ENCODE data around the gene AQP3. TPM values are rescaled to one million over a fixed set of nuclear protein-coding genes. Genes with fewer than 3 reads are reported as not detected.
"Not testable (repeated sequence)": the region's sequence is repeated elsewhere in the genome, so short reads cannot be mapped to it uniquely, and the experiment has no call there.

Gene AQP3
- total and polyA plus RNA-seq, 4 donors, result 0.50 to 2.5 (median 1.3) TPM

- no peaks in the 10 kb centered on the region for H3K27me3 ChIP-seq (ENCODE audit: control insufficient read depth, insufficient read depth, low read length)
- 89% methylated on average over 4 of the region's 8 CpGs for WGBS (ENCODE audit: insufficient coverage)
- H3K4me1 ChIP-seq (ENCODE audit: control insufficient read depth, insufficient read depth, low read length), result no peaks in the 10 kb centered on the region
- no peaks in the 10 kb centered on the region for H3K9me3 ChIP-seq (ENCODE audit: control insufficient read depth, insufficient read depth, low read length)
- no peaks in the 10 kb centered on the region for H3K36me3 ChIP-seq (ENCODE audit: control insufficient read depth, insufficient read depth, low read length)
- H3K4me3 ChIP-seq (ENCODE audit: low read depth, low read length), result no peak overlapping the region
- no peak overlapping the region for H3K27ac ChIP-seq (ENCODE audit: low read depth, low read length)
- DNase-seq (ENCODE audit: low read depth in 4 of 6, low spot score in 6 of 6), result no peak
These were observed 11.5 kb downstream of the AQP3 start for GRCh38 chr9:33435821-33436277.

GRCh38 chr9:33434317-33435105 is 12.9 kb downstream of the AQP3 start:
- no peaks in the 10 kb centered on the region for H3K36me3 ChIP-seq (ENCODE audit: control insufficient read depth, insufficient read depth, low read length)
- WGBS (ENCODE audit: insufficient coverage), result 60% methylated on average over 12 of the region's 16 CpGs
- no peak overlapping the region for H3K27ac ChIP-seq (ENCODE audit: low read depth, low read length)
- no peak for DNase-seq (ENCODE audit: low read depth in 4 of 6, low spot score in 6 of 6)
- no peaks in the 10 kb centered on the region for H3K9me3 ChIP-seq (ENCODE audit: control insufficient read depth, insufficient read depth, low read length)
- H3K27me3 ChIP-seq (ENCODE audit: control insufficient read depth, insufficient read depth, low read length), result no peaks in the 10 kb centered on the region
- no peak overlapping the region for H3K4me3 ChIP-seq (ENCODE audit: low read depth, low read length)
- H3K4me1 ChIP-seq (ENCODE audit: control insufficient read depth, insufficient read depth, low read length), result no peaks in the 10 kb centered on the region

GRCh38 chr9:33433871-33434270 is 13.5 kb downstream of the AQP3 start:
- DNase-seq (ENCODE audit: low read depth in 4 of 6, low spot score in 6 of 6), result no peak

GRCh38 chr9:33431420-33431819 is 16.0 kb downstream of the AQP3 start:
- Histone ChIP-seq H3K9me3 (ENCODE audit: control insufficient read depth, insufficient read depth, low read length) (no peaks in the 10 kb centered on the region), H3K4me1 (ENCODE audit: control insufficient read depth, insufficient read depth, low read length) (no peaks in the 10 kb centered on the region), H3K27me3 (ENCODE audit: control insufficient read depth, insufficient read depth, low read length) (no peaks in the 10 kb centered on the region), H3K36me3 (ENCODE audit: control insufficient read depth, insufficient read depth, low read length) (no peaks in the 10 kb centered on the region), H3K4me3 (ENCODE audit: low read depth, low read length) (no peak overlapping the region), H3K27ac (ENCODE audit: low read depth, low read length) (no peak overlapping the region)
- no peak for DNase-seq (ENCODE audit: low read depth in 4 of 6, low spot score in 6 of 6)
- WGBS (ENCODE audit: insufficient coverage), result no CpG with 5 or more reads among the region's 2 CpGs

More at GRCh38 chr9:33433871-33434270, 13.5 kb downstream of the AQP3 start:
- Histone ChIP-seq H3K36me3 (ENCODE audit: control insufficient read depth, insufficient read depth, low read length) (no peaks in the 10 kb centered on the region), H3K27ac (ENCODE audit: low read depth, low read length) (no peak overlapping the region), H3K9me3 (ENCODE audit: control insufficient read depth, insufficient read depth, low read length) (no peaks in the 10 kb centered on the region), H3K27me3 (ENCODE audit: control insufficient read depth, insufficient read depth, low read length) (no peaks in the 10 kb centered on the region), H3K4me1 (ENCODE audit: control insufficient read depth, insufficient read depth, low read length) (no peaks in the 10 kb centered on the region), H3K4me3 (ENCODE audit: low read depth, low read length) (no peak overlapping the region)
- WGBS (ENCODE audit: insufficient coverage), result 90% methylated on average over 8 of the region's 8 CpGs

GRCh38 chr9:33430942-33431341 is 16.5 kb downstream of the AQP3 start:
- Histone ChIP-seq H3K36me3 (ENCODE audit: control insufficient read depth, insufficient read depth, low read length) (no peaks in the 10 kb centered on the region), H3K9me3 (ENCODE audit: control insufficient read depth, insufficient read depth, low read length) (no peaks in the 10 kb centered on the region), H3K4me3 (ENCODE audit: low read depth, low read length) (no peak overlapping the region), H3K27me3 (ENCODE audit: control insufficient read depth, insufficient read depth, low read length) (no peaks in the 10 kb centered on the region), H3K27ac (ENCODE audit: low read depth, low read length) (no peak overlapping the region), H3K4me1 (ENCODE audit: control insufficient read depth, insufficient read depth, low read length) (no peaks in the 10 kb centered on the region)
- no CpG with 5 or more reads among the region's 1 CpG for WGBS (ENCODE audit: insufficient coverage)
- DNase-seq (ENCODE audit: low read depth in 4 of 6, low spot score in 6 of 6), result no peak

- Histone ChIP-seq H3K9me3 (ENCODE audit: control insufficient read depth, insufficient read depth, low read length) (no peaks in the 10 kb centered on the region), H3K4me3 (ENCODE audit: low read depth, low read length) (no peak overlapping the region), H3K4me1 (ENCODE audit: control insufficient read depth, insufficient read depth, low read length) (no peaks in the 10 kb centered on the region), H3K36me3 (ENCODE audit: control insufficient read depth, insufficient read depth, low read length) (no peaks in the 10 kb centered on the region), H3K27me3 (ENCODE audit: control insufficient read depth, insufficient read depth, low read length) (no peaks in the 10 kb centered on the region), H3K27ac (ENCODE audit: low read depth, low read length) (no peak overlapping the region)
- DNase-seq (ENCODE audit: low read depth in 4 of 6, low spot score in 6 of 6), result no peak
- WGBS (ENCODE audit: insufficient coverage), result no CpG with 5 or more reads among the region's 3 CpGs
These were observed 18.0 kb downstream of the AQP3 start for GRCh38 chr9:33429256-33429985.

GRCh38 chr9:33426843-33427293 is 20.5 kb downstream of the AQP3 start:
- H3K27me3 ChIP-seq (ENCODE audit: control insufficient read depth, insufficient read depth, low read length), result no peaks in the 10 kb centered on the region
- H3K36me3 ChIP-seq (ENCODE audit: control insufficient read depth, insufficient read depth, low read length), result no peaks in the 10 kb centered on the region
- no peak overlapping the region for H3K4me3 ChIP-seq (ENCODE audit: low read depth, low read length)
- no peak for DNase-seq (ENCODE audit: low read depth in 4 of 6, low spot score in 6 of 6)
- no peaks in the 10 kb centered on the region for H3K4me1 ChIP-seq (ENCODE audit: control insufficient read depth, insufficient read depth, low read length)
- WGBS (ENCODE audit: insufficient coverage), result 94% methylated on average over 7 of the region's 7 CpGs
- H3K27ac ChIP-seq (ENCODE audit: low read depth, low read length), result no peak overlapping the region
- H3K9me3 ChIP-seq (ENCODE audit: control insufficient read depth, insufficient read depth, low read length), result no peaks in the 10 kb centered on the region

- Histone ChIP-seq H3K36me3 (ENCODE audit: control insufficient read depth, insufficient read depth, low read length) (no peaks in the 10 kb centered on the region), H3K4me1 (ENCODE audit: control insufficient read depth, insufficient read depth, low read length) (no peaks in the 10 kb centered on the region), H3K4me3 (ENCODE audit: low read depth, low read length) (no peak overlapping the region), H3K9me3 (ENCODE audit: control insufficient read depth, insufficient read depth, low read length) (no peaks in the 10 kb centered on the region), H3K27me3 (ENCODE audit: control insufficient read depth, insufficient read depth, low read length) (no peaks in the 10 kb centered on the region), H3K27ac (ENCODE audit: low read depth, low read length) (no peak overlapping the region)
- no peak for DNase-seq (ENCODE audit: low read depth in 4 of 6, low spot score in 6 of 6)
- WGBS (ENCODE audit: insufficient coverage), result 71% methylated on average over 1 of the region's 4 CpGs
These were observed 22.3 kb downstream of the AQP3 start for GRCh38 chr9:33425128-33425533.

- not testable (repeated sequence) for H3K36me3 ChIP-seq (ENCODE audit: control insufficient read depth, insufficient read depth, low read length); H3K27me3 ChIP-seq (ENCODE audit: control insufficient read depth, insufficient read depth, low read length); H3K27ac ChIP-seq (ENCODE audit: low read depth, low read length); H3K4me3 ChIP-seq (ENCODE audit: low read depth, low read length); H3K4me1 ChIP-seq (ENCODE audit: control insufficient read depth, insufficient read depth, low read length); DNase-seq (ENCODE audit: low read depth in 4 of 6, low spot score in 6 of 6); H3K9me3 ChIP-seq (ENCODE audit: control insufficient read depth, insufficient read depth, low read length)
- no CpG with 5 or more reads among the region's 6 CpGs for WGBS (ENCODE audit: insufficient coverage)
These were observed 22.9 kb downstream of the AQP3 start for GRCh38 chr9:33424492-33424891.

Data from spinal cord (tissue), 10 donors.